Stimulated activated CD8-positive, alpha-beta memory T cell treated with anti-CD3 and anti-CD28 coated beads, Interleukin-2, amount 100 ng/mL, for 48 hours (primary cell): Measurements from ENCODE around the gene NELL2.

ENCODE experiments used
- DNase-seq, 2 donors: peaks; one replicate each; pipeline ENCODE4 v3.0.0-alpha.2; 2020; ENCODE audit warnings: low read depth in 2 of 2

Gene NELL2

GRCh38 chr12:44618946-44619345 is 257.2 kb downstream of the NELL2 start:
- no peak for DNase-seq

GRCh38 chr12:44616402-44616801 is 259.7 kb downstream of the NELL2 start:
- no peak for DNase-seq

- no peak for DNase-seq
These were observed 264.6 kb downstream of the NELL2 start for GRCh38 chr12:44611538-44611937.

- no peak for DNase-seq
These were observed 272.4 kb downstream of the NELL2 start for GRCh38 chr12:44603701-44604100.

DNA sequence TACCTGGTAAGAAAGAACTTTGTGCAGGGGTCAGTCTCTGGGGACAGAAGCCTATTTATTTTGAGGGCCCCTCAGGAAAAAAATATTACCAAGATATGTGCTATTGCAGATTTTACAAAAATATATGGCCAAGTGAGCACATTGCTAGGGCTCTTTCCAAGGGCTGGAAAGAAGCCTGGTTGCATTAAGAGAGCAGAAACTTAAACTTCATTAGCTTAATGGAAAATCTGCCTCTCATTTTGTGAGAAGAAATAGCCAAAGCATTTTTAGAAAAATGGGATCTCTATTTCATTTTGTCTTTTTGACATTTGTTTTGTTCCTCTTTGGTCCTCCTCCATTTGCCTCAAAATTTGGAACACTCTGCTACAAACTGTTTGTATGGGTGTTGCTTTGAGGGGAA is 283.5 kb downstream of the NELL2 start:
- DNase-seq: no peak

GRCh38 chr12:44589697-44590096 is 286.4 kb downstream of the NELL2 start:
- no peak for DNase-seq

DNA sequence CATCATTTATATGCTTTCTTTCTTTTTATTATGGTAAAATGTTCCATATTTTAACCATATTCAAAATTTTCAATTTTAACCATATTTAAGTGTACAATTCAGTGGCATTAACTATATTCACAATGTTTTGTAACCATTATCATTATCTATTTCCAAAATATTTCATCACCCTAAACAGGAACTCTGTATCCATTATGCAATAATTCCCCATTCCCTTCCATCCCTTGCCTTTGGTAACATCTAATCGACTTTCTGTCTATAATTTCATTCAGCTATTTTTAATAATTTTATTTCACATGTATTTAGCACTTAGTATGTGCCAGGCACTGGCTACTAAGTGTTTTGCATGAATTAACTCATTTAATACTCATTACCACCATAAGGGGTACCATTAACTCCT is 287.5 kb downstream of the NELL2 start:
- no peak for DNase-seq

- DNase-seq: no peak
These were observed 291.5 kb downstream of the NELL2 start for GRCh38 chr12:44584625-44585024.

DNA sequence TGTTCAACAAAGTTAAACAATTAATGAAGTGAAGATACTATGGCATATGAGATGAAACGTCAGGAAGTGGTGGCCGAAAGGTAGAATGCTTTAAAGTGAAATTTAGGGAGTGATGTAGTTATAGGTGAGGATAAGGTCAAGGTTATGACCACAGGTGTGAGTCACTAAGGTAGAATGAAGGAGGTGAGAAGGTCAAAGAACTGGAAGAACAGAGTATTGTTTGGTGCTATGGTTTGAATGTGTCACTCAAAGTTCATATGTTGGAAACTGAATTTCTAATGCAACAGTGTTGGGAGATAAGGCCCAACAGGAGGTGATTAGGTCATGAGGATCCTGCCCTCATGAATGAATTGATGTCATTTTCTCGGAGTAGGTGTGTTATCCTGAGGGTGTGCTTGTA is 293.6 kb downstream of the NELL2 start:
- DNase-seq: no peak

GRCh38 chr12:44581642-44582242 is 294.4 kb downstream of the NELL2 start:
- DNase-seq: no peak

- no peak for DNase-seq
These were observed 301.5 kb downstream of the NELL2 start for GRCh38 chr12:44574586-44574985.

- no peak for DNase-seq
These were observed 302.4 kb downstream of the NELL2 start for GRCh38 chr12:44573723-44574122.

DNA sequence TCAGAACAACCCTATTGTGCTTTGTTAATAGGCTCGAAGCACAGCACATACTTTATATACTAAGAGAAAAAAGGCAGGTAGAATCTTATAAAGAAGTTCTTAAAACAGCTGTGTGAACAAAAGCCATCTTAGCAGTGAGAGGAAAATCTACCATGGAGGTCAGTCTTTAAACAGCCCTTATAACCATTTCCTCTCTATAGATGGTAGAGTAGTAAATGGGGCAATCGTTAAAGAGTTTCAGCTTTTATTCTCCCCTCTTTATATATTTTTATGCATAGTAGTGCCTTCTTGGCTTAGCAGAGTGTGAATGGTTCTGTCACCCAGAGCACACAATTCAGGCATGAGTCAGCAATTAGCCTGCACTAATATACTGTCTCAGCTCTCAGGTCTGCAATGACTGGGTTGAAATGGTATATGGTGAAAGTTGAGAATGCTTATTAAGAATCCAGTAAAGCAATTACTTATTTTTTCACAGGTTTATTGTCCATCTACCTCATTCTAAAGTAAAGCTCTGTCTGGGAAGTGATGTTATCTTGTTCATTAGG is 305.0 kb downstream of the NELL2 start:
- no peak for DNase-seq

- DNase-seq: no peak
These were observed 306.0 kb downstream of the NELL2 start for GRCh38 chr12:44570036-44570583.

GRCh38 chr12:44565163-44565562 is 311.0 kb downstream of the NELL2 start:
- no peak for DNase-seq

- DNase-seq: no peak
These were observed 312.6 kb downstream of the NELL2 start for GRCh38 chr12:44563486-44563885.

GRCh38 chr12:44558340-44559100 is 317.6 kb downstream of the NELL2 start:
- DNase-seq: no peak

- DNase-seq: no peak
These were observed 320.7 kb downstream of the NELL2 start for GRCh38 chr12:44555454-44555853.

GRCh38 chr12:44551631-44552030 is 324.5 kb downstream of the NELL2 start:
- DNase-seq: no peak

DNA sequence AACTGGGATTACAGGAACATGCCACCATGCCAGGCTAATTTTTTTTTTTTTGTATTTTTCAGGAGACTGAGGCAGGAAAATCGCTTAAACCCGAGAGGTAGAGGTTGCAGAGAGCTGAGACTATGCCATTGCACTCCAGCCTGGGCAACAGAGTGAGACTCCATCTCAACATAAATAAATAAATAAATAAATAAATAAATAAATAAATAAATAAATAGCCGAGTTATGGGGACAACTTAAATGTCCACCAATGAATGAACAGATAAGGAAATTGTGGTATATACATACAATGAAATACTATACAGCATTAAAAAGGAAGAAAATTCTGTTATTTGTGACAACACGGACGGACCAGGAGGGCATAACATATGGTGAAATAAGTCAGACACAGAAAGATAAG is 325.7 kb downstream of the NELL2 start:
- DNase-seq: no peak

GRCh38 chr12:44546060-44546459 is 330.1 kb downstream of the NELL2 start:
- DNase-seq: no peak

GRCh38 chr12:44544018-44544417 is 332.1 kb downstream of the NELL2 start:
- DNase-seq: no peak

DNA sequence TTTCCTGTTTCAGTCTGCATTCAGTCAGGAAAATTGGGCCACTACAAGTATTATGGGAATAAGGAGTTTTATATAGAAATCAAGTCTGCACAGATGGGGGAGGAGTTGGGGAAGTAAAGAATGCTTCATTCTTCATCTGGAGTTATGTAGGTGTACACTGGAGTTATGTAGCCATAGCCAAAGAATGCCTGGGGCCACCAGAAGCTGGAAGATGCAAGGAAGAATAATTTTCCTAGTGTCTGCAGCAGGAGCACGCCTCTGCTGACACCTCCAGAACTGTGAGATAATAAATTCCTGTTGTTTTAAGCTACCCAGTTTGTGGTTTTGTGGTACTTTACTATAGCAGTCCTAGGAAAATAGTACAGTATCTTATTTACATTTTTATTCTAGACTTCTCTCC is 333.4 kb downstream of the NELL2 start:
- no peak for DNase-seq
